ENCODE data around the gene LLPH. TPM values are rescaled to one million over a fixed set of nuclear protein-coding genes. Genes with fewer than 3 reads are reported as not detected.

LLPH gene
- total RNA-seq, 4 donors from 2014 or later = 1.3 to 6.0 (median 4.6) TPM

DNA sequence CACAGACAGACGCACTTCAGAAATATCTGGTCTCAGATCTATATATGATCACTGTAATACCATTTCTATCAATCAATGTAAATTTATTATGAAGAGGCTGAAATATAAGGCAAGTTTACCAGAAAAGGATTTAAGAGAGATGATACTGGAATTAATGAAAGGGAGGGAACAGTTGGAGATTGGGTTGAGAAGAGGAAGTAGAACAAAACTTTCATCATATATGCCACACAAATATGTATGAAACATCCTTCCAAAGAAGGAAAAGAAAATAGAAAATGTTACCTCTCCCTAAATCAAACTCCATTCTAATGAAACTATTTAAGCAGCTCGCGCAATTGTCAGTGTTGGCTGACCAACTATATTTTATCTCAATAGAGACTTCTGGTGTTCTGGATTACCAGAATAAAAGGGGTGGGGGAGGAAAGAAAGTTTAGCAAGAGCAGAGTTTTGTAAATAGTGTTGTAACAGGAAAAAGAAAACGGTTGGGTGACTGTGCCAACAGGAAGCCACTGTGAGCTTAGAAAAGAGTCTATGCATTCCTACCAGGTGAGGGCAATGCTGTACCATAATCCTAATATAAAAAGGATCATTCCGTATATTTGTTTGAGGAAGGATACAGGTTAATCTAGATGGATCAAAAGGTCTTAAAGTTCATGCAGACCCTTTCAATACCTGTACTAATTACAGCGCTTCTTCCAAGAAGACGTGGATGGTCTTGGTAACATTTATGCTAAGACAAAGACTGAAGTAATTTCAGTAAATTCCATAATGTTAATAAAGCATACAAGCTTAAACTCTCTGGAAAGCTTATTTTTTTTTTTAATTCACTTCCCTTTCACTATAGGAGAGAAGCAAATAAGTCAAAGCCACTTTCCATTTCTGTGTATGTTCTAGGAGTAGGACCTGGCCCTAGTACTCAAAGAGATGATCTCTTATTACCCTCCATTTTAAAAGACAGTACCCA, 14.5 kb upstream of the LLPH start:
- H3K4me3 ChIP-seq (ENCODE audit: low read depth, poor library complexity, severe bottlenecking) = no peak overlapping the region
- TF ChIP-seq POLR2A (IDR thresholded peaks at IDR 0.05) = no peak
- TF ChIP-seq CTCF (IDR thresholded peaks at IDR 0.05) = no peak
- WGBS, 2 donors = 48 to 70% methylated on average over 7 of the region's 7 CpGs
- intact Hi-C loops (cut with DNase I; ENCODE audit: low total_unique reads) = no loop called here
- peak in 1 of 2 donors; percentile 70 for DNase-seq (ENCODE audit: low spot score in 2 of 2)

GRCh38 chr12:66143868-66144267, 13.3 kb upstream of the LLPH start:
- H3K4me3 ChIP-seq (ENCODE audit: low read depth, poor library complexity, severe bottlenecking) = no peak overlapping the region
- DNase-seq (ENCODE audit: low spot score in 2 of 2) = no peak
- TF ChIP-seq CTCF (IDR thresholded peaks at IDR 0.05) = no peak
- no peak for TF ChIP-seq POLR2A (IDR thresholded peaks at IDR 0.05)
- intact Hi-C loops (cut with DNase I; ENCODE audit: low total_unique reads) = no loop called here
- WGBS, 2 donors = 94 to 97% methylated on average over 1 of the region's 1 CpG

- TF ChIP-seq CTCF (IDR thresholded peaks at IDR 0.05) = no peak
- TF ChIP-seq POLR2A (IDR thresholded peaks at IDR 0.05) = no peak
- no peak overlapping the region for H3K4me3 ChIP-seq (ENCODE audit: low read depth, poor library complexity, severe bottlenecking)
- intact Hi-C loops (cut with DNase I; ENCODE audit: low total_unique reads) = no loop called here
- no peak for DNase-seq (ENCODE audit: low spot score in 2 of 2)
These were observed 12.3 kb upstream of the LLPH start for GRCh38 chr12:66142826-66143225.

DNA sequence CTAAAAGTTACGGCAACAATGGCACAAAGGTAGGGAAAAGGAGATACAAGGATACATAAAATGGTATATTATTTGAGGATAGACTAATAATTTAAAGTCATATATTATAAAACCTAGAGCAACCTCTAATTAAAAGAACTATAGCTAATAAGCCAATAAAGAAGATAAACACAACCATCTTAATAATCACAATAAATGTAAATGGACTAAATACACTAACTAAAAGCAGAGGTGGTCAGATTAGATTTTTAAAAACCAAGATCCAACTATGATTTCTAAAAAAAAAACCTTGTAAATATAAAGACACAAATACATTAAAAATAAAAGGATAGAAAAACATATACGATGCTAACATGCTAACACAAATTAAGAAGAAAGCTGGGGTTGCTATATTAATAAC, 10.7 kb upstream of the LLPH start:
- TF ChIP-seq CTCF (IDR thresholded peaks at IDR 0.05) = no peak
- intact Hi-C loops (cut with DNase I; ENCODE audit: low total_unique reads) = no loop called here

DNA sequence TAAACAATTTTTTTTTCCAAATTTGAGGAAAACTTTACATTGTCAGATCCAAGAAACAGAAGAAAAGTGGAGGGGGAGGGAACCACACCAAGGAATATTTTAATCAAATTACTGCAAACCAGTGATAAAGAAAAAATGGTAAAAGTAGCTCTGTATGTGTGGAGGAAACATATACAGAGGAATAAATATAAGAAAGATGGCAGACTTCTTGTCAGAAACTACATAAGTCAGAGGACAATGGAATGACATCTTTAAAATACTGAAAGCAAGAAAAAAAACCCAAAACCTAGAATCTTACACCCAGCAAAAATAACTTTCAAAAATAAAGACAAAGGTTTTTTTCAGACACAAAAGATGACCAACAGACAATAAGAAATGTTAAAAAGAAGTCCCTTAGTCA, 10.2 kb upstream of the LLPH start:
- TF ChIP-seq CTCF (IDR thresholded peaks at IDR 0.05) (no peak), POLR2A (IDR thresholded peaks at IDR 0.05) (no peak)
- H3K4me3 ChIP-seq (ENCODE audit: low read depth, poor library complexity, severe bottlenecking) = no peak overlapping the region
- intact Hi-C loops (cut with DNase I; ENCODE audit: low total_unique reads) = no loop called here
- DNase-seq (ENCODE audit: low spot score in 2 of 2) = no peak

More for the DNA sequence above, 10.7 kb upstream of the LLPH start:
- DNase-seq (ENCODE audit: low spot score in 2 of 2) = no peak
- 95 to 99% methylated on average over 2 of the region's 2 CpGs for WGBS, 2 donors
- H3K4me3 ChIP-seq (ENCODE audit: low read depth, poor library complexity, severe bottlenecking) = no peak overlapping the region
